Activated T-helper 9 cell treated with anti-CD3 and anti-CD28 coated beads, Interleukin-2, amount 50 U/mL, for 16 hours (primary cell): ENCODE measurements around the gene LRGUK.

Experiments
- DNase-seq: peaks from one replicate; pipeline ENCODE4 v3.0.0-alpha.2; 2020; ENCODE audit warnings: low read depth

The LRGUK gene

DNA sequence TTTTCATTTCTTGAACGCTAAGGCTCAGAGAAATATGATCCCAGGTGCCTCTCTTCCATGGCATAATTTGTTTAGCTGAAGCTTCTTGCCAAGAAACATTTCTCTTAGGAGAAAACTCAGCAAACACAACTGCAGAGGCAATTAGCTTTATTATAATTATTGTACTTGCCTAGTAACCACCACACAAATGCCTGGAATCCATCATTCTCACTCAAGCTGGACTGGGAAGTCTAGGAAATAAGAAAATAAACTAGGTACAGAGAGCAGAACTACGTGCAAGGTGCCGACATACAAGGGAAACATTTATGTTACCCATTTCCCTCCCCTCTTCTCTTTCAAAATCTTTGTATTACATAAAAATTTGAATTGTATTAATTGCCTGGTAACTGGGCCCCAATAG lies 174.5 kb downstream of the LRGUK start:
- no peak for DNase-seq

GRCh38 chr7:134302120-134302519 lies 175.0 kb downstream of the LRGUK start:
- DNase-seq, result no peak

GRCh38 chr7:134307320-134307719 lies 180.2 kb downstream of the LRGUK start:
- no peak for DNase-seq

GRCh38 chr7:134308548-134308947 lies 181.4 kb downstream of the LRGUK start:
- no peak for DNase-seq

- DNase-seq, result no peak
These were observed 184.7 kb downstream of the LRGUK start for GRCh38 chr7:134311807-134312206.

DNA sequence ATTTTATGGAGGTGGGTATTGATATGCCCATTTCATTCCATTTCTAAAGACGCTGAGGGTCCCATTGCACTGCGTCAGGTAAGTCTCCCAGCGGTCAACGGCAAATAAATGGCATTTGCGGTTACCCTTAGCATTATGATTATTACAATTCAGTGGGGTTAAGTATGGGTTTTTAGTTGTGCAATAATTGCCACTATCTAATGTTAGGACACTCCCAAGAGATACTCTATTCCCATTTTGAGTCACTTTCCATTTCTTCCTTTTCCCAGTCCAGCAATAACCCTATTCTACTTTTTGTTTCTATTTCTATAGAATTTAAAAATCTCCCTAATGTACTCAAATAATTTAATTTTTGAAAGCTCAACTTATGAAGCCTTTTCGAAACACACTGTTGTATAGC lies 185.6 kb downstream of the LRGUK start:
- no peak for DNase-seq

GRCh38 chr7:134313543-134313942 lies 186.4 kb downstream of the LRGUK start:
- no peak for DNase-seq
